Karpas-422 (cell line): ENCODE data around the gene TAF11L11. TPM values are rescaled to one million over a fixed set of nuclear protein-coding genes. Genes with fewer than 3 reads are reported as not detected.

Source experiments
- small RNA-seq: library from RNA; depleted of rRNA; stranded (forward); fragments of <200 nt; gene quantifications from one replicate; pipeline ENCODE3, GENCODE V24; 2014
- total RNA-seq: library from RNA; depleted of rRNA; stranded (reverse); fragments of >200 nt; shearing (Covaris generic); gene quantifications from 2 replicates; pipeline ENCODE4 v1.2.3, GENCODE V29; 2014; ENCODE audit warnings: low replicate concordance; rRNA removed

TAF11L11 gene
- total RNA-seq, 1 experiment from 2014 or later = not detected

Small RNAs within 50 kb of the gene (small RNA-seq; reads per million reads assigned to genes)
- not detected for gene AC233724.1
- gene AC233724.2 = not detected
- not detected for gene AC233724.3
- not detected for gene AC233724.4
- gene AC233724.6 = not detected
- gene AC233724.7 = not detected

Other genes starting within 250 kb of the TAF11L11 start
- gene TAF11L2, start 106.0 kb upstream of the TAF11L11 start, total RNA-seq = not detected in 2 replicates
- gene TAF11L3, start 85.8 kb upstream of the TAF11L11 start, total RNA-seq = not detected in 2 replicates
- gene TAF11L4, start 82.4 kb upstream of the TAF11L11 start, total RNA-seq = not detected in 2 replicates
- gene TAF11L5, start 78.9 kb upstream of the TAF11L11 start, total RNA-seq = not detected in 2 replicates
- gene TAF11L6, start 75.5 kb upstream of the TAF11L11 start, total RNA-seq = not detected in 2 replicates
- gene TAF11L7, start 18.4 kb upstream of the TAF11L11 start, total RNA-seq = not detected in 2 replicates
- not detected in 2 replicates for gene TAF11L8, start 13.2 kb upstream of the TAF11L11 start, total RNA-seq
- not detected in 2 replicates for gene TAF11L9, start 9.8 kb upstream of the TAF11L11 start, total RNA-seq
- not detected in 2 replicates for gene TAF11L10, start 6.4 kb upstream of the TAF11L11 start, total RNA-seq
- not detected in 2 replicates for gene TAF11L12, start 6.2 kb downstream of the TAF11L11 start, total RNA-seq
- not detected in 2 replicates for gene TAF11L13, start 27.9 kb downstream of the TAF11L11 start, total RNA-seq
- gene TAF11L14, start 30.3 kb downstream of the TAF11L11 start, total RNA-seq = not detected in 2 replicates